Activated CD4-positive, alpha-beta T cell treated with anti-CD3 and anti-CD28 coated beads, Interleukin-2, amount 50 U/mL, for 1 hour (primary cell): ENCODE measurements around the gene HUNK.
"Not testable (repeated sequence)": the region's sequence is repeated elsewhere in the genome, so short reads cannot be mapped to it uniquely, and the experiment has no call there.

ENCODE experiments used
- DNase-seq: peaks from one replicate; pipeline ENCODE4 v3.0.0-alpha.2; 2020

Gene HUNK

DNA sequence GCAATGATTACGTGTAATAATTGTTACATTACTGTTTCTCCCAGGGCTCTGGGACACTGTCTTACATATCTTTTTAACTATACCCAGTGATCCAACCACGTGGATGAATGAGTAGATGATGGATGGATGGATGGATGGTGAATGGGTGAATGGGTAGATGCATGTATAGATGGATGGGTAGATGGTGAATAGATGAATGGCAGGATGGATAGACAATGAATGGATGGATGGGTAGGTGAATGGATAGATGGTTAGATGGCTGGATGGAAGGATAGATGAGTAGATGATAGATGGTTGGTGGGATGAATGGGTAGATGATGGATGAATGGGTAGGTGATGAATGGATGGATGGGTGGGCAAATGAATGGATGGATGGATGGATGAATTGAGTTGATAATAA lies 135.9 kb downstream of the HUNK start:
- DNase-seq: no peak

DNA sequence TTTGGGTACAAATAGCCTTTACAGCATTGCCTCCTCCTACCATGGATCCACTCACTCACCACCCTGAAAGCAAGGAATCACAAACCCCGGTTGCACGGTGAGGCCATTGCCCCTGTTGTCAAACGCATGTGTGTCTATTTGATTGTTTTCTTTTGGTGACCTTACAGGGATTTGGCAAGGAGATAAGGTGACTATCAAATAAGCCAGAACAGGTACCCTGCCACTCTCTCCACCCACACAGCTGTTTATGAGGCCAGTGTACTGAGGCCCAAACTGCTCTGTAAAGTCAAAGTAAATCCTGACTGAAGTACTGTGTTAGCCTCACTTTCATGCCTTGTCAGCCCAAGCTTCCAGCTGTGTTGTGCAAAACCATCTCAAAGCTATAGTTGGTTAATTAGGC lies 136.4 kb downstream of the HUNK start:
- no peak for DNase-seq

DNA sequence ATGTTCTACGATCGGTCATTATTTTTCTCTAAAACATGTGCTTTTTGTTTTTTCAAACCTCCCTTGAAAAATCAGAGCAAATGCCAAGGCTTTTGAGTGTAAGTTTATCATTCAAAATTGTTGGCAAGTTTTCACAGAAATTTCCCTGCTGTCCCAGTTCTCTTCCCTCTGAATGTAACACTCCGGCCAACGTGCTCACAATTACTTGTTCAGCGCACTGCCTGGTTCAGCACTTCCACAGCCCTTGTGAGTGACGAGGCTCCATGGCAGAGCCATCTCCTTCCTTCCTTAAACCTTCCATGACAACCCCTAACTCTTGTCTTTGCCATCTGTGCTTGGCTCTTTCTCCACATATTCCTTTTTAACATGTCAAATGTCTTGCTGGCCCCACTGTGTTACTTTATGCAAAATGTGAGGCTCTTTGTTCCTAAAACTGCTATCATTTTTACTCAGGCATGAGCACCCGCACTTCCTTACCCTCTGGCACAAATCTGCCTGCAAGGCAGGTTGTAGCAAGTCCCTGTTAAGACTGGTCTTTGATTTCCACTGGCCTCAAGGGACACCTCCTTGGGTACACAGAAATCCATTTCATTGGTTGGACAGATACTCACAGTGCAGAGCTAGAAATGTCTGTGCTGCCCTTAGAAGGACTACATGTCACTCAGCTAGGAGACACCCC lies 142.8 kb downstream of the HUNK start:
- DNase-seq: no peak

DNA sequence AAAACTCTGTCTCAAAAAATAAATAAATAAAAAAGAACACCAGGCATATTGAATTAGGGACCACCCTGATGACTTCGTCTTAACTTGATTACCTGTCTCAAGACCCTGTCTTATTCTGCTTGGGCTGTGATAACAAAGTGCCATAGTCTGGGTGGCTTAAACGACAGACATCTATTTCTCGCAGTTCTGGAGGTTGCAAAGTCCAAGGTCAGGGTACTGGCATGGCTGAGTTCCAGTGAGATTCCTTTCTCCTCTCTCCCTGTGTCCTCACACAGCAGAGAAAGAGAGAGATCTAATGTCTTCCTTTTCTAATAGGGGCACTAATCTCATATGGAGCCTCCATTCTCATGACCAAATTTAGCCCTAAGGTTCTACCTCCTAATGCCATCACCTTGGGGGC lies 145.6 kb downstream of the HUNK start:
- DNase-seq: no peak

DNA sequence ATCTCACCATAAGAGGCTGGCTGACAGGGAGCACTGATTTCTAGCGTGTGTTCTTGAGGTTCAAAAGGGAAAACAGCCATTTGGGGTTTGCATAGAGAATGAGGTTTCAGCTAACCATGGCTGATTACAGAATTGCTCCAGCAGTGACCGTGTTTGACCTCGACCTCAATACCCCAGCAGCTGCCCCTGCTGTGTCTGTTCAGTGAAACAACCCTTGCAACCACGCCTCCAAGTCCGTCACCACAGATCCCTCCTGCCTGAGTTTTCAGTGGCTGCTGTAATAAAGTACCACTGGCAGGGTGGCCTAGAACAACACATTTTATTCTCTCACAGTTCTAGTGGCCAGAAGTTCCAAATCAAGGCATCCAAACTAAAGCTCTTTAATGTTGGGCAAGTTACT lies 147.7 kb downstream of the HUNK start:
- no peak for DNase-seq

DNA sequence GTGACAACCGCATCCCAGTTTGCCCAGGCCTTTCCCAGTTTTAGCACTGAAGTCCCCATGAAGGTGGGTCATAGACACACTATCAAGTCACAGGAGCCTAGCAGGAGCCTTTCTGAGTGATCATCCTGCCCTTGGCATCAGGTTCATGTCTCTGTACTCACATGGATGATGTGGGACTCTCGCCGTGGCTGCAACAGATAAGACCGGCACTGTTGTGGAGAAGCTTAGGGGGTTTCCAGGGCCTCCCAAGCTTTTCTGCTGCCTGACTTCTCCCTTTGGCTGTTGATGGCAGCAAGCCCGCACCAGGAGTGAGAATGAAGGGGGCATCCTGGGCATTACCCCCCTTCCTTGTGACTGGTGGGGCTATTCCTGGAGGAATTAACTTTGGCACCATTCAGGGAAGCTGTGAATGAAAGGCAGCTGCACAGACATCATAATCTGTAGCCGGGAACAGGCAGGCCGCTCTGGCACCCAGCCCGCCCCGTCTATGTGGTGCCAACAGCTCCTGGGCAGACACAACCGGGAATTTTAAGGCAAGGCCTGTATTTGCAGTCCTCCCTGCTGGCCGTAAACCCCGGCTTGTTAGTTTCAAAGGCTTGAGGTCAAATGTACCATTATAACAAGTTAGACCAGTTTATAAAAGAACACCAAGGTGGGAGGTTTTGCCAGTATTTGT lies 148.6 kb downstream of the HUNK start:
- no peak for DNase-seq

DNA sequence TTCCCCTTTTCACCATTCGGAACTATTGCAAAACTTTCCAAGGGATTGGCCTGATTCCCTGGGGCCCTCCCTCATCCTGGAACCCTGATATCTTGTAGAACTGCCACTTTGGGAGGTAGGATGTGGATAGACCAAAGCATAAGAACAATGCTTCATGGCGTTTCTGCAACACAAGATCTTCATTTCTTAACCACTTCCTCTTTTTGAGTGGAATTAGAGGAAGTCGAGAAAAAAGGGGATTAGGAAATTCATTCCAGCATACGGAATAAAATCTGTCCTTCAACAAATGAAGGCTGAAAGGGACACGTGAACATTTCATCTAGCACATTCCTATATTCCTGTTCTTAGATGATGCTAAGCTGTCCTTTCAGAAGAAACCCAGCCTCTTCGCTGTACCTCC lies 149.3 kb downstream of the HUNK start:
- DNase-seq: no peak

DNA sequence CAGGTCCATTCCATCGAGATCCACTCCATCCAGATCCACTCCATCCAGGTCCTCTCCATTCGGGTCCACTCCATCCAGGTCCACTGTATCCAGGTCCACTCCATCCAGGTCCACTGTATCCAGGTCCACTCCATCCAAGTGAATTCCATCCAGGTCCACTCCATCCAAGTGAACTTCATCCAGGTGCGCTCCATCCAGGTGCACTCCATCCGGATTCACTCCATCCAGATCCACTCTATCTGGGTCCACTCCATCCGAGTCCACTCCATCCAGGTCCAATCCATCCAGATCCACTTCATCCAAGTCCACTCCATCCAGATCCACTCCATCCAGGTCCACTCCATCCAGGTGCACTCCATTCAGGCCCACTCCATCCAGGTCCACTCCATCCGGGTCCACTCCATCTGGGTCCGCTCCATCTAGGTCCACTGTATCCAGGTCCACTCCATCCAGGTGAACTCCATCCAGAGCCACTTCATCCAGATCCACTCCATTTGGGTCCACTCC lies 157.4 kb downstream of the HUNK start:
- DNase-seq: no peak

DNA sequence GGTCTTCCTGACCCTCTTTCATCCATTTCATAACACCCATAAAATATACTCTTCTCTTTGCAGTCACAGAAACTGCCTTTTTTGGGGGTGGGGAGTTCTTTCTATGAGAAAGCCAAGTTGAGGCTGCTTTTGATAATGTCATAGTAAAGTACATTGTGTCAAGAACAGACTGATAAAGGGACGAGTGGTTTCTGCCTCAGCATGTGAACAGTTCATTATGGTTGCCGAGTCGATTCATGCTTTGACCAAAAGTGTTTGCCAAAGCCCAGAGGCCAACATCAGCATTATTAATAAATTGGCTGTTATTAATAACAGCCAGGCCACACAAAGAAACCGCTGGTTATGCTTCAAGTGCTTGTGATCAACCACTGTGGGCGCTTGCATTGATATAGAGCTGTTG lies 162.0 kb downstream of the HUNK start:
- DNase-seq: no peak

DNA sequence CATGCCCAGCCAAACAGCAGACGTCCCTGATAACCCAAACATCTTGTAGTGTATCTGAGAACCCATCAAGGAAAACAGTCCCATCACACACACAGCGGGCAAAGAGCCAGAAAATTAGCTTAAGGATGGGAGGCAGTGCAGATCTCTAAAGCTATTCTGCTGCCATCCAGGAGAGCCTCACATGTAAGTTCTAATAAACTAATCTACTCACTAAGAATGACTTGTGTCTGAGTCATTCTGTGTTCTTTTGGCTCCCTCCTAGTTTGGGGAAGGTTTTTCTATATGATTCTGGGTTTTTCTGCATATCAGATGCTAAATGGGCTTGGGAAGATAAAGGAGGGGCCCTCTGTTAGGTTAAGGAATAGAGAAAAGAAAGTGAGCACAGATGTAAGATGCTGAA lies 162.8 kb downstream of the HUNK start:
- DNase-seq: no peak

DNA sequence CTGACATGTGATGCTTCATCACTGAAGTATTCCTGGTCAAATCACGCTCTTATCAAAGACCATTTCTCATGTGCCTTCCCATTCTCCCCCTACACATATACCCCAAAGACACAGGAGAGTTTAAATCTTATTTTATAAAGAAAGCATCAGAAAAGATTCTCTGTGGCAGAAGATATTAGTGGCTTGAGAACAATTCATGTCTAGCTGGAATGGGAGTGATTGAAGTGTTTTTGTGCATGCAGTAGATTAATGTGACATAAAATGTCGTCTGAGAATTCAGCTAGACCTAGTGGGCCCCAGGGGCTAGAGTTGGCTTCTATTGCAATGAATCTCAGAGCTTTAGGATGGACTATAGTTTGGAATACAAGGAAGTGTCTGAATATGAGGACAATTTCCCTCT lies 163.9 kb downstream of the HUNK start:
- no peak for DNase-seq

DNA sequence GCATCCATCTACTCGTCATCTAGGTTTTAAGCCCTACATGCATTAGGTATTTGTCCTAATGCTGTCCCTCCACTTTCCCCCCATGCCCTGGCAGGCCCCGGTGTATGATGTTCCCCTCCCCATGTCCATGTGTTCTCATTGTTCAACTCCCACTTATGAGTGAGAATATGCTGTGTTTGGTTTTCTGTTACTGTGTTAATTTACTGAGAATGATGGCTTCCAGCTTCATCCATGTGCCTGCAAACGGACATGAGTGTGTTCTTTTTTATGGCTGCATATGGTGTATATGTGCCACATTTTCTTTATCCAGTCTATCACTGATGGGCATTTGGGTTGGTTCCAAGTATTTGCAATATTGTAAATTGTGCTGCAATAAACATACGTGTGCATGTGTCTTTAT lies 165.9 kb downstream of the HUNK start:
- DNase-seq: not testable (repeated sequence)

DNA sequence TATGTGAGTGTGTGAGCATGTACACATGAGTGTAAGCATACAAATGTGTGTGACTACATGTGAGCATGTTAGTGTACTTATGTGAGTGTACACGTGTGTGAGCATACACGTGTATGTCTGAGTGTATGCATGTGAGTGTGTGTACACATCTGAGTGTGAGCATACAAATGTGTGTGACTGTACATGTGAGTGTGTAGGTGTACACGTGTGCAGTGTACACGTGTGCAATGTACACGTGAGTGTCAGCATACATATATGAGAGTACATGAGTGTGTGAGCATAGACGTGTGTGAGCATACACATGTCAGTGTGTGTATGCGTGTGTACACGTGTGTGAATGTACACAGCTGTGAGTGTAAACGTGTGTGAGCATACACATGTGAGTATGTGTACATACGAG lies 170.6 kb downstream of the HUNK start:
- no peak for DNase-seq

DNA sequence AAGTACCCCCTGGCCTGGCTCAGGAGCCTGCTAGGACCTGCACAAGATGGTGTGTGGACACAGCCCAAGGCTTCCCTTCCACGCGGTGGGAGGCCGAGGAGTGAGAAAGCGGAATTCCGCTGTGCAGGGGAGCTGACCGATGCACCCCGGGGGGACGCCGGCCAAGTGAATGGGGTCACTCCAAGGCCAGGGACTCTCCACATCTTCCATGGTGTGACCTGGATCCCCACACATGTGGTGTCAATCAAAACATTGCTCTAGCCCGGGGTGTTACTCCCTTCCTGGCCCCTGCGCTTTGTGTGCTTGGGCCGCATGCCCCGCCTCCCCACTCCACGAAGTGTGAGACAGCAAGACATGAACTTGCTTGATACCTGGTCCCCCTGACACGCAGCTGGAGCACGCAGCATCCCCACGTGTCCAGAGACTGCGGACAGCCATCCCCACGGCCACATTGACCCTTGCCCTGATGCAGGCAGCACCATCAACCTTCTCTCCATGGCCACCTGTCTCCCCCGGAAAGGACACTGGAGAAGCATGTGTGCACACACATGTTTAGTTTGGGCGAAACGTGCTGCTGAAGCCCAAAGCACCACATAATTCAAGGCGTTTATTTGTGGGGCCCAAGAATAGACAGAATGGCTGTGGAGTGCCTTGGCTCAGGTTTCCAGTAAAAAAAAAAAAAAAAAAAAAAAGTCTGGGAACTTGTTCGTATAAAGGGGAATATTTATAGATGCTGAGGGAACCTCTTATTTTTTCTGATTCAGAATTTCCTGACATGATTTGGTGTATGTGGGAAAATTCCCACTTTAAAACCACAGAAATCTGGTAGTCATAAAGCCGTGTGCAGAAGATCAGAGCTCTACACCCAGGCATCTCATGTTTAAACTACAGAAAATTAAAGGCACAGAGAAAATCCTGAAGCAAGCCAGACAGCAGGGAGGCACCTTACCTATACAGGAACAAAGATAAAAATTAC lies 171.7 kb downstream of the HUNK start:
- DNase-seq: no peak

DNA sequence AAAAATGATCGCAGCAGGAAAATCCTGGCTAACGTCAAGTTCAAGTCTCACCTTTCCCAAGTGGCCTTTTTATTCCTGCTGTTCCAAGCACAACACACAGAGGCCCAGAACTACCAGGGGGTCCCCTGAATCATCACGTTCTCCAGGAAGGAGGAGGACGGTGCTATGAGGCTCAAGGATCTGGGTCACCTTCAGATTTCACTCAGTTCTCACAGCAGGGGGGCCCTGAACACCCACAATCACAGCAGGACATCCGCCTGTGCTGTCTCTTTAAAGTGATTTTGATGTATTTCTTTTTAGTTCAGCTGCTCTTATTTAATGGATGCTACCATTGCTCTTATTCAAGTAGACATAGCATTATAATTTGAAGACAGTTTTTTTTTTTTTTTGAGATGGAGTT lies 173.4 kb downstream of the HUNK start:
- no peak for DNase-seq

DNA sequence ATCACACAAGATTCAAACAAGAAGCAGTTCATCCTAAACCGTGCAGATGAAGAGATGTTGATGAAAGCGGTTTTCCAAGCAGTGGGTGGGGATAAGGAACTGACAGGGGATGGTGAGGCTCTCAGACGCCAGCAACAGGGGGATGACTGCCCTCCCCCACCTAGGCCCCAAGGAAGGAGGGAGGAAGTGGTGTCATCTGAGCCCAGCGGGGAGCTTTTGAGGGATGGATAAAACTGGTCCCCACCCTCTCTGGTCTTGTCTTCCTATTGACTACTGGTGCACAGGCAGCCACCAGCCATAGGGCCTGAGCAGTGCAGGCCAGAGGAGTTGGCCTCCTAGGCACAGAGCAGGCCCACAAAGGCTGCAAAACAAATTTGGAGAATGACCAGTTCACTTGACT lies 175.5 kb downstream of the HUNK start:
- no peak for DNase-seq
